ENCODE results near the gene MATN3.

GRCh38 chr2:20013126-20013849 lies 820 bp upstream of the MATN3 start:
- TF ChIP-seq POLR2AphosphoS5 (IDR thresholded peaks at IDR 0.05), result no peak
- TF ChIP-seq, protein P1, sequence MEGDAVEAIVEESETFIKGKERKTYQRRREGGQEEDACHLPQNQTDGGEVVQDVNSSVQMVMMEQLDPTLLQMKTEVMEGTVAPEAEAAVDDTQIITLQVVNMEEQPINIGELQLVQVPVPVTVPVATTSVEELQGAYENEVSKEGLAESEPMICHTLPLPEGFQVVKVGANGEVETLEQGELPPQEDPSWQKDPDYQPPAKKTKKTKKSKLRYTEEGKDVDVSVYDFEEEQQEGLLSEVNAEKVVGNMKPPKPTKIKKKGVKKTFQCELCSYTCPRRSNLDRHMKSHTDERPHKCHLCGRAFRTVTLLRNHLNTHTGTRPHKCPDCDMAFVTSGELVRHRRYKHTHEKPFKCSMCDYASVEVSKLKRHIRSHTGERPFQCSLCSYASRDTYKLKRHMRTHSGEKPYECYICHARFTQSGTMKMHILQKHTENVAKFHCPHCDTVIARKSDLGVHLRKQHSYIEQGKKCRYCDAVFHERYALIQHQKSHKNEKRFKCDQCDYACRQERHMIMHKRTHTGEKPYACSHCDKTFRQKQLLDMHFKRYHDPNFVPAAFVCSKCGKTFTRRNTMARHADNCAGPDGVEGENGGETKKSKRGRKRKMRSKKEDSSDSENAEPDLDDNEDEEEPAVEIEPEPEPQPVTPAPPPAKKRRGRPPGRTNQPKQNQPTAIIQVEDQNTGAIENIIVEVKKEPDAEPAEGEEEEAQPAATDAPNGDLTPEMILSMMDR (IDR thresholded peaks at IDR 0.05), result no peak
